ENCODE data around the gene KLRC4.
"Not testable (repeated sequence)": the region's sequence is repeated elsewhere in the genome, so short reads cannot be mapped to it uniquely, and the experiment has no call there.

Gene KLRC4

GRCh38 chr12:10404798-10405197 is 4.8 kb downstream of the KLRC4 start:
- no peak for DNase-seq
- intact Hi-C loops (cut with DNase I): no loop called here

GRCh38 chr12:10400829-10401228 is 8.7 kb downstream of the KLRC4 start:
- no peak for DNase-seq
- intact Hi-C loops (cut with DNase I): no loop called here

GRCh38 chr12:10398168-10398567 is 11.4 kb downstream of the KLRC4 start:
- intact Hi-C loops (cut with DNase I): no loop called here
- DNase-seq: no peak

- intact Hi-C loops (cut with DNase I): no loop called here
- no peak for DNase-seq
Measured at GRCh38 chr12:10397296-10397695, 12.3 kb downstream of the KLRC4 start.

GRCh38 chr12:10396176-10396575 is 13.4 kb downstream of the KLRC4 start:
- intact Hi-C loops (cut with DNase I); DNase-seq: not testable (repeated sequence)

GRCh38 chr12:10395390-10395998 is 14.1 kb downstream of the KLRC4 start:
- peak in 1 of 42 donors; percentile 20 for DNase-seq
- intact Hi-C loops (cut with DNase I): no loop called here

GRCh38 chr12:10394531-10395152 is 14.9 kb downstream of the KLRC4 start:
- intact Hi-C loops (cut with DNase I): not testable (repeated sequence)

GRCh38 chr12:10393291-10393690 is 16.3 kb downstream of the KLRC4 start:
- DNase-seq: no peak
- intact Hi-C loops (cut with DNase I): no loop called here

More at GRCh38 chr12:10394531-10395152, 14.9 kb downstream of the KLRC4 start:
- not testable (repeated sequence) for DNase-seq

- intact Hi-C loops (cut with DNase I): no loop called here
- peak in 1 of 42 donors; percentile 36 for DNase-seq
Measured at GRCh38 chr12:10392394-10392930, 17.1 kb downstream of the KLRC4 start.

GRCh38 chr12:10390991-10391390 is 18.6 kb downstream of the KLRC4 start:
- intact Hi-C loops (cut with DNase I); DNase-seq: not testable (repeated sequence)

- intact Hi-C loops (cut with DNase I): no loop called here
Measured at GRCh38 chr12:10389904-10390303, 19.7 kb downstream of the KLRC4 start, which contains the start of gene KLRK1. Gene KLRK1 (minus strand): TSS chr12:10390041. CDS start chr12:10388810, 1,231 bp downstream.

GRCh38 chr12:10388624-10389413 is 20.7 kb downstream of the KLRC4 start:
- no peak for DNase-seq
- intact Hi-C loops (cut with DNase I): no loop called here

More at GRCh38 chr12:10389904-10390303, 19.7 kb downstream of the KLRC4 start, which contains the start of gene KLRK1:
- no peak for DNase-seq

GRCh38 chr12:10387498-10387897 is 22.1 kb downstream of the KLRC4 start:
- intact Hi-C loops (cut with DNase I): not testable (repeated sequence)

GRCh38 chr12:10386857-10387256 is 22.7 kb downstream of the KLRC4 start:
- DNase-seq: no peak
- intact Hi-C loops (cut with DNase I): no loop called here

More at GRCh38 chr12:10387498-10387897, 22.1 kb downstream of the KLRC4 start:
- DNase-seq: not testable (repeated sequence)

- no peak for DNase-seq
- intact Hi-C loops (cut with DNase I): no loop called here
Measured at GRCh38 chr12:10385166-10385613, 24.4 kb downstream of the KLRC4 start.

GRCh38 chr12:10384191-10384590 is 25.4 kb downstream of the KLRC4 start:
- no peak for DNase-seq
- intact Hi-C loops (cut with DNase I): no loop called here

GRCh38 chr12:10381928-10382628 is 27.5 kb downstream of the KLRC4 start:
- DNase-seq: no peak
- intact Hi-C loops (cut with DNase I): no loop called here

GRCh38 chr12:10378737-10379136 is 30.8 kb downstream of the KLRC4 start:
- intact Hi-C loops (cut with DNase I); DNase-seq: not testable (repeated sequence)

GRCh38 chr12:10374624-10375018 is 34.9 kb downstream of the KLRC4 start:
- DNase-seq: no peak
- intact Hi-C loops (cut with DNase I): no loop called here
